NCI-H1930 (cell line): ENCODE data around the gene RFPL3.
"Not testable (repeated sequence)": the region's sequence is repeated elsewhere in the genome, so short reads cannot be mapped to it uniquely, and the experiment has no call there.

Source experiments
- DNase-seq, 2 experiments: peaks; one replicate each; lab custom pipeline; 2025; lab: John Stamatoyannopoulos, UW

The RFPL3 gene

DNA sequence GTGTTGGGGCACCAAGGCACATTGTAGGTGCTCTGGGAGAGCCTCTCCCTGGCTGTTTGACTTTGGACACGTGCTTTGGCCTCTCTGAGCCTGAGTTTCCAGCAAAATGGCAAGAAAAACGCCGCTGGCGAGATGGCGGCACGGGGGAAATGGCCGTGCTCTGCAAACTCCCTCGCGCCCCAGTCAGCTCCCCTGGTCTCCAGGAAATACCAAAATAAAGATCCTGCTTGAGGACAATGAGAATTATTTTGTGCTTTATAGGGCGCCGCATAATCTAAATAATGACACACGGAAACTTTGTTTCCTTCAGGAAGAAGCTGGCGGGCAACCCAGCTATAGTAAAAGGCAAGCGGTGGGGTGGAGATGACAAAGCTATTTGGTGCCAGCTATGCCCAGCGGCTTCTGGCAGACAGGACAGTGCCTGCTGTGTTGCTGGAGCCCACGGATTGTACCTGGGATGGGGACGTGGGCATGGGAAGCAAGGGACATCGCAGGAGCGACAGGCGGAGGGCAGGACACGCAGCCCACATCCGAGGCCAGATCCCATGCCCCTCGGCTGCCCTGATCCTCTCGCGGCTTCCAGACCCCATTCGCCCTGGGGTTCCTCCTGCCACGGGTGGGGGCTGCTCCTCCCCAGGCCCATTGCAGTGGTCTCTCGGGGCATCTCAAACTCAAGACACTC lies 26.3 kb upstream of the RFPL3 start:
- DNase-seq = no peak

GRCh38 chr22:32331918-32332725 lies 25.5 kb upstream of the RFPL3 start:
- DNase-seq = no peak

- no peak for DNase-seq
These were observed 24.4 kb upstream of the RFPL3 start for GRCh38 chr22:32333141-32333768.

- no peak for DNase-seq
These were observed 23.7 kb upstream of the RFPL3 start for GRCh38 chr22:32333769-32334659.

- no peak for DNase-seq
These were observed 22.9 kb upstream of the RFPL3 start for GRCh38 chr22:32334660-32335365.

GRCh38 chr22:32335471-32335870 lies 22.2 kb upstream of the RFPL3 start:
- no peak for DNase-seq

DNA sequence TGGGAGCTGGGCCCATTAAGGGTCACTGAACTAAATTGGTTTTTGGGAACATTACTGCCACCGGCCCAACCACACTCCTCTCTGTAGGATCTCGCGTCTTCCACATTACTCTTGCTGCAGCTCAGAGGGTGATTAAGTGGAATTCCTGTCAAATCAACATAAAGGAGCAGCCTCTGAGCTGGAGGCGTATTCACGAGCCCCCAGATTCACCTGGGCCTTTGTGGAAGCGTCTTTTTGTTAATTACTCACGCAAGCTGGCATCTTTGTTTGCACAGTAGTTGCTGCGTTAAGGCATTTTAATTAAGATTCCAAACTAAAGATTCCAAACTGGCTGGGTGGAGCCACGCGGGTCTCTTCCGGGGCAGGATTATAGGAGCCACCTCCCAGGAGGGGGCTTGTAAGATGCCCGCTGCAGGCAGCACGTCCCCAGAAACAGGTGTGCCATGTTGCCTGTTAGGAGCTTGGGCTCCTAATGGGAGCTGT lies 21.5 kb upstream of the RFPL3 start:
- DNase-seq = no peak

GRCh38 chr22:32336771-32337424 lies 20.8 kb upstream of the RFPL3 start:
- no peak for DNase-seq

DNA sequence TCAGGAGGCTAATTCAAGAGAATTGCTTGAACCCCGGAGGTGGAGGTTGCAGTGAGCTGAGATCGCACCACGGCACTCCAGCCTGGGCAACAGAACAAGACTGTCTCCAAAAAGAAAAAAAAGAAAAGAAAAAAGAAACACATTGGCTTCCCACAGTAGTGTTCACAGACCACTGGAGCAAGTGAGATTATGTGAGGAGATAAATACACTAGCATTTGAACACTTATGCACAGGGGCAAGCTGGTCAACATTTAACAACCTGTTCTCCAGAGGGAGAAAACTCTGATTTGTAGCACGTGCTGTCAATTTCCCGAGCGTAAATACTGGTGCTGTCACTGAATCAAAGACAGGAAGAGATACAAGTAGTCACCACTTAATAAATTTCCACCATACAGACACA lies 20.2 kb upstream of the RFPL3 start:
- not testable (repeated sequence) for DNase-seq

GRCh38 chr22:32338757-32339156 lies 18.9 kb upstream of the RFPL3 start:
- no peak for DNase-seq

DNA sequence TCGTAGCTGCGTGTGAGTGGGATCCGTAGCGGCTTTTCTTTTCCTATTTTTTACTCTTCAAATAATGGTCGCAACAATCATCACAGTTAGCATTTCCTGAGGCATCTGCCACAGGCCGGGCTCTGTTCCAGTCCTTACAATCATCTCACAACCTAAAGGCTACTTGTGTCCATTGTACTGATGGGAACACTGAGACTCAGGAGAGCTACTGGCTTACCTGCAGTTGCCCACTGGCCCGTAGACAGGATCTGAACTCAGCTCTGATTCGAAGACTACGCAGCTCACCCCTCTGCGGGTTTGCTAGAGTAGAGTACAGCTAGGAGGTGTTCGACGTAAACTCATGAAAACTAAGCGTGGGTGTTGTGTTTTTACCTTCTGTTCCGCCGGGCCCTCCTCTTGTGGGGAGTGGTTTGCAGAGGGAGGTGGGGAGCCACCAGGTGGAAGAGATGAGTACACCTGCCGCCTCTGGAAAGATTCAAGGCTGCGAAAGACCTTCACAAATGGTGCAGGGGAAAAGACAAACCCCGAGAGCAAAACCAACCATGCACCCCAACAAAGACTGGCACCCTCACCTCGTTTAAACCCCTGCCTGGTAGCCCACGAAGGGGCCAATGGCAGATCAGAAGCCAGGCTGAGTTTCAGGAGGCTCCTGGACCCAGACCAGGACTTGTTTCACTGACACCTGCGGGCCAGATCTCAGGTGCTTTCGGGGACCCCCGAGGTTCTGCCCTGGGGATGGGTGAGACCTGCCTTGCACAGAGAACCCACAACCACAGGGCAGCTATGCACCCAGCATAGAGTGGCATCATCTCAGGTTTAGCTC lies 18.3 kb upstream of the RFPL3 start:
- DNase-seq = no peak

DNA sequence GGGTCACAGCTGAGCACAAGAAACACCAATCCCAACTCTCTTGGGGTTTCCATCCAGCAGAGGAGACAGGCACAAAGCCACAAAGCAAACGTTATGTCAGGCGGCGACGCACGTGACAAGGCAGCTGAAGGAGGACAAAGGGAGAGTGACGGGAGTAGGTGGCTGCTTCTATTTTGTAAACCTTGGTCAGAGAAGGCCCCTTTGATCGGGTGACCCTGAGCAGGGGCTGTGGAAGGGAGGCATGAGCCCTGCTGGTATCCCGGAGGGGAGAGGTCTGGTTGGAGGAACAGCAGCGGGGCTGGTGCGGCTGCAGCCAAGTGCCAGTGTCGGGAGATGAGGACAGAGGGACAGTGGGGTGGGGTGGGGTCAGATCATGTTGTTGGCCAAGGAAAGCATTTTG lies 17.3 kb upstream of the RFPL3 start:
- no peak for DNase-seq

GRCh38 chr22:32341122-32341740 lies 16.4 kb upstream of the RFPL3 start:
- no peak for DNase-seq

DNA sequence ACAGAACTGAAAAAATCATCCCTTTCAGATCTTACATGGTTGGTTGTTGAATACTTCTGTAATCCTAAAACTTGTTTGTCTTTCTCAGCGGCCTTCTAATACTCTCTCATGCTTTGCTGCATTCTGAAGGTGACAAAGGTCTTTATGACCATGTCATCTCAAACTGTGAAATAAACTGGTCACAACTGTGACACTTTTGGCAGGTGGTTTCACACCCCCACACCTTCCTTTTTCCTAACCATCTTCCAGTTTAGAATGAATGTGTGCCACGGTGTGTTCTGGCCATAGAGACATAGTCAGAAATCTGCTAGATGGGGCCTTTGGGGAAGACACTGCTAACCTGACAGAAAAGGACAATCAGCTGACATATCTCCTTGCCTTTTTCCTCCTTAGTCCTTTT lies 14.7 kb upstream of the RFPL3 start:
- no peak for DNase-seq

DNA sequence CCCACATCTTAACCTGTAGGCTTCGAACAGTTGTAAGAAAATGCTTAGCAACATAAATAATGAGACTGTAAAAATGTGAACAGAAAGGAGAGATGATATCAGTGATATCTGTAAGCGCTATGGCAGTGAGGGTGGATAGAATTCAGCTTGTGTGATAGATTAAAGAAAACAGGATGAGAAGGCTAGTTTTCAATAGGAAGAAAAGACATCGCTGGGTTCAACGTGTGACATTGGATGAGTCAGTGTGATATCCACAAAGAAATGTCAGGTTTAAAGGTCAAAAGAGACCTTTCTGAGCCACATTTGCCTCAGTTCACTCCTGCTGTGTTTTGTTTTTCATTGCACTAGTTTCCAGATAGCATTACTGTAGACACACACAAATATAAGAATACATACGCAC lies 13.7 kb upstream of the RFPL3 start:
- no peak for DNase-seq

DNA sequence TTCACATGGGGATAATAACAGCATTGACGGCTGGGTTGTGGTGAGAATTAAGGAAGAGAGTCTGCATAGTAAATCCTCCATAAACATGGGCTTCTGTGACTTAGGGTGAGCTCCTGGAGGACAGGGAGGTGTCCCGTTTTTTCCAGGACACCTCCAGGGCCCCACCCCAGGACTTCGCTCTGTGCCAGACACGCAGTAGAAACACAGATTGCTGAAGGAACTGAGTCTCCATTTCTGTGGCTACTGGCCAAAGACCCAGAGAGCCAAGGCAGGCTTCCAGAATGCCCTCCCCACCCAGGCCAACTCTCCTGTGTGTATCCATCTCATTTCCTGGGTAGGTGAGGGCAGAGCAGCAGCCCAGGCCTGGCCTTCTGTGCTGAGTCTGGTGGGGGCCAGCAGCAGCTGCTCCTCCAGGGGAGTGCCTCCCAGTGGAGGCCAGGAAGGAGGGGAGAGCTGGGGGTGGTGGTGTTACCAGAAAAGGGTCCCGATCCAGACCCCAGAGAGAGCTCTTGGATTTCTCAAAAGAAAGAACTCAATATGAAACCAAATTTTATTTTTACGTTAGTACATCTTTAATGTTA lies 9.5 kb upstream of the RFPL3 start:
- DNase-seq = no peak

GRCh38 chr22:32351875-32352274 lies 5.8 kb upstream of the RFPL3 start:
- DNase-seq = not testable (repeated sequence)

- no peak for DNase-seq
These were observed 5.0 kb upstream of the RFPL3 start for GRCh38 chr22:32352681-32353080.

GRCh38 chr22:32353292-32353691 lies 4.4 kb upstream of the RFPL3 start:
- DNase-seq = no peak
